Hair follicular keratinocyte (primary cell): ENCODE measurements around the gene SLC25A24. TPM values are rescaled to one million over a fixed set of nuclear protein-coding genes. Genes with fewer than 3 reads are reported as not detected.

Experiments used
- total RNA-seq: library from RNA; depleted of rRNA; stranded (reverse); fragments of >200 nt; gene quantifications from 2 replicates; pipeline ENCODE4 v1.2.3, GENCODE V29; 2015

Gene SLC25A24
- total RNA-seq: 32.8 and 35.7 TPM in 2 replicates

DNA sequence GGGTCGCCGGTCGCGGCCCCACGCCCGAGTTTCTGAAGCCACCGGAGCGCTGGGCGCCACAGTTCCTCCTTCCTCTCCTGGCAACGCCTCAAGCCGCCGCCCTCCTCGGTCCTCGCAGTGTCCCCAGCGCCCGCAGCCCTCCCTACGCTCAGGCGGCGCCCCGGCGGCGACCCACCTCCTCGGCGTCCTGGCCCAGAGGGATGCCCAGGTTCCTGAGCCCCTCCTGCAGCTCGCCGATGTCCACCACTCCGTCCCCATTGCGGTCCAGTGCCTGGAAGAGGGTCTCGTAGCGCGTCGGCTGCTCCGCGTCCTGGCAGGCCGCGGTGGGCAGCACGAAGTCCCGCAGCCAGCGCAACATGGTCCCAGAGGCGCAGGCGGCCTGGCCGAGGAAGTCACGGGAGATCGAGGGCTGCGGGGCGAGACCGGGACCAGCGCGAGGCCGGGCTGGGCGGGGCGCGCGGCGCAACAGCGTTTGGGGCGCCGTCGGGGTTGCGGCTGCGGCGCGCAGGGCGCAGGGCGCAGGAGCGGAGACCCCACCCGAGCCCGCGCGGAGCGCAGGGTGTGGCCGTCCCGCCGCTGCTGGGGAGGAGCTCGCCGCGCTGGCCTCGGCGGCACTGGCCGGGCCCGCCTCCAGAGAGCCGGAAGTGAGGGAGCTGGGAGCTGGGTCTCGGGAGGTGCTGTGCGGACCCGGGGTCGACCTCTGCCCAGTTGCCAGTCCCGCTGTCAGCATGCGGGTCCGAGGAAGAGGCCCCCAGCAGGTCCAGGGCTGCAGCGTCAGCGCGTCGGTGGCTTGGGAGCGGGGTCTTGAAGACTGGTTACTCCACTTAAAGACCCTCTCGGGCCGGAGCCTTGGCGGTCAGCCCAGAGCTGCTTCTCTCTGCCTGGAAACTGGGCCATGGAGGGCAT, at the start of gene SLC25A24:
SLC25A24 (minus strand) TSS at position 563 of the 906 bp plus-strand sequence; CDS start at position 358, 205 bp downstream.

DNA sequence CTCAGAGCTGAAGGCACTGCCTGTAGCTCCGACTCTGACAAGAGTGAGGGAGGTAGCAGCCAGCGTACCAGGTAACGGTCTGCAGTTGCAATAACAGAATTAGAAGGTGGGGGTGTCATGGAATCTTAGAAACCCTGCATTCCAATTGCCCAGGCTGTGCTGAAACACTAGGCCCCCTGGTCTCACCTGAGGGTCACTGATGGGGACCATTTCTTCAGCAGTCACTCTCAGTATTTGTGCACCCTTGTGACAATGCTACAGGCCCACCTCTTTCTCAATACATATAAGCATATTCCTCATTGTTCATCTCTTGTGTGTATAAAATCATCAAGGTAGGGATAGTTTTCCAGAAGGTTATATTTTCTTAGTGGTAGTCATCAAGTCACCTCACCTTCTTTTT, 43.8 kb upstream of the SLC25A24 start, which contains the start of gene NBPF4:
NBPF4 (minus strand) TSS at position 101 of the 400 bp plus-strand sequence. CDS start 315 bp downstream, outside the sequence.

Other genes starting within 250 kb of the SLC25A24 start
- 0.30 and 0.31 TPM in 2 replicates for gene VAV3, start 235.2 kb downstream of the SLC25A24 start, total RNA-seq
- not detected in 2 replicates for gene NBPF4, start 43.7 kb upstream of the SLC25A24 start, total RNA-seq
- gene NBPF6, start 250.0 kb upstream of the SLC25A24 start, total RNA-seq: not detected in 2 replicates